B cell (primary cell): ENCODE data around the gene WDR41. TPM values are rescaled to one million over a fixed set of nuclear protein-coding genes. Genes with fewer than 3 reads are reported as not detected.

Experiments
- ATAC-seq: fragments of 200-7000 bp; cut with Tn5 transposase; one replicate; pipeline ENCODE4 v1.10.0; 2021; ENCODE audit warnings: low read depth, mild to moderate bottlenecking, moderate number of reproducible peaks, moderate library complexity
- CTCF ChIA-PET: fragments of 350-600 bp; sonication (Branson Sonifier 250); formaldehyde crosslinking; loops from one replicate; lab custom pipeline; 2021; ENCODE audit warnings: antibody characterized with exemption, inconsistent platforms; lab: Charles Lee
- POLR2A ChIA-PET: fragments of 350-600 bp; sonication (Branson Sonifier 250); formaldehyde crosslinking; loops from one replicate; lab custom pipeline; 2021; ENCODE audit warnings: antibody characterized with exemption; lab: Charles Lee
- DNase-seq: peaks from one replicate; pipeline ENCODE4 v3.0.0; 2013
- H2AFZ ChIP-seq: 2 replicates; pipeline ENCODE4 v1.6.1; 2012; ENCODE audit warnings: mild to moderate bottlenecking, low read depth, low read length; ENCODE audit not compliant: insufficient read depth, poor library complexity, severe bottlenecking
- H3K27ac ChIP-seq, 2 donors: 1 replicate in 1 of 2; 2 replicates in 1 of 2; pipeline ENCODE4 v1.5.1; 2012 to 2013; ENCODE audit warnings: low read length in 2 of 2, mild to moderate bottlenecking in 2 of 2, moderate library complexity in 1 of 2
- H3K27me3 ChIP-seq, 4 experiments: fragments of 200-600 bp in 1 of 4; sonication (generic) in 1 of 4; replicated peaks in 1 of 4; 1 replicate in 2 of 4; 2 replicates in 2 of 4; pipeline versions ENCODE4 v1.6.1 to v1.7.0; 2013 to 2016; ENCODE audit warnings: low read length in 3 of 4, mild to moderate bottlenecking in 2 of 4, mixed read lengths in 1 of 4, moderate library complexity in 1 of 4; ENCODE audit not compliant: insufficient read depth in 4 of 4, control insufficient read depth in 3 of 4; ENCODE audit errors: control extremely low read depth in 1 of 4
- H3K36me3 ChIP-seq, 2 experiments: replicated peaks in 1 of 2; 1 replicate in 1 of 2; 2 replicates in 1 of 2; pipeline versions ENCODE4 v1.6.1 to v1.7.1; 2013; ENCODE audit warnings: low read length in 1 of 2; ENCODE audit not compliant: insufficient read depth in 2 of 2, control insufficient read depth in 1 of 2; ENCODE audit errors: control extremely low read depth in 1 of 2, extremely low read depth in 1 of 2
- H3K4me1 ChIP-seq, 2 donors: fragments of 200-600 bp in 1 of 2; sonication (generic) in 1 of 2; 1 replicate in 1 of 2; 2 replicates in 1 of 2; pipeline versions ENCODE4 v1.5.1 to v1.6.1; 2013 to 2017; ENCODE audit warnings: low read length in 2 of 2; ENCODE audit not compliant: control insufficient read depth in 2 of 2, insufficient read depth in 2 of 2
- H3K4me2 ChIP-seq: replicated peaks from 2 replicates; pipeline ENCODE3; 2012; ENCODE audit warnings: mild to moderate bottlenecking, low read depth, low read length; ENCODE audit not compliant: poor library complexity, severe bottlenecking
- H3K4me3 ChIP-seq, 5 experiments: fragments of 200-600 bp in 1 of 5; sonication (generic) in 1 of 5; 1 replicate in 3 of 5; 2 replicates in 2 of 5; pipeline versions ENCODE4 v1.5.1 to v1.7.0; 2011 to 2016; ENCODE audit warnings: low read length in 4 of 5, mild to moderate bottlenecking in 4 of 5, low read depth in 2 of 5, control low read depth in 1 of 5, moderate library complexity in 1 of 5; ENCODE audit not compliant: insufficient read depth in 1 of 5; ENCODE audit errors: control extremely low read depth in 1 of 5, extremely low read depth in 1 of 5
- H3K79me2 ChIP-seq: fragments of 200-600 bp; sonication (generic); one replicate; pipeline ENCODE4 v1.6.0; 2016; ENCODE audit warnings: low read length; ENCODE audit not compliant: control insufficient read depth, insufficient read depth
- H3K9ac ChIP-seq: fragments of 200-600 bp; sonication (generic); 2 replicates; pipeline ENCODE4 v1.6.1; 2017; ENCODE audit warnings: mild to moderate bottlenecking, low read length, moderate library complexity
- H3K9me3 ChIP-seq, 3 donors: one replicate each; pipeline versions ENCODE4 v1.6.1 to v1.7.1; 2013; ENCODE audit warnings: low read length in 2 of 3; ENCODE audit not compliant: control insufficient read depth in 2 of 3, insufficient read depth in 1 of 3; ENCODE audit errors: control extremely low read depth in 1 of 3
- H4K20me1 ChIP-seq: 2 replicates; pipeline ENCODE4 v1.6.0; 2012; ENCODE audit warnings: mild to moderate bottlenecking, low read length; ENCODE audit not compliant: insufficient read depth, control insufficient read depth, poor library complexity, severe bottlenecking
- H3K27ac Mint-ChIP-seq: one replicate; pipeline ENCODE4 v1.8.0; 2021; ENCODE audit warnings: mixed read lengths
- H3K27me3 Mint-ChIP-seq: one replicate; pipeline ENCODE4 v1.8.0; 2021; ENCODE audit warnings: mixed read lengths
- H3K4me1 Mint-ChIP-seq: one replicate; pipeline ENCODE4 v1.8.0; 2021; ENCODE audit warnings: mixed read lengths
- H3K4me3 Mint-ChIP-seq: one replicate; pipeline ENCODE4 v1.8.0; 2021; ENCODE audit warnings: mixed read lengths
- H3K9me3 Mint-ChIP-seq: one replicate; pipeline ENCODE4 v1.8.0; 2022; ENCODE audit warnings: mixed read lengths; ENCODE audit not compliant: insufficient read depth
- CTCF ChIP-seq: fragments of 200-600 bp; IDR thresholded peaks from one replicate; pipeline ENCODE4 v1.8.0; 2022; ENCODE audit warnings: antibody characterized with exemption, mild to moderate bottlenecking
- EZH2 ChIP-seq: IDR thresholded peaks from 2 replicates; pipeline ENCODE4 v1.6.1; 2012; ENCODE audit warnings: borderline replicate concordance, low read depth, mild to moderate bottlenecking, moderate library complexity, low read length; ENCODE audit not compliant: insufficient read depth, poor library complexity, severe bottlenecking
- WGBS: methylation state at CpG from one replicate; pipeline ENCODE4 v1.1.5; 2013; ENCODE audit warnings: missing lambda C conversion rate; ENCODE audit not compliant: insufficient coverage; 5-methylcytosine and 5-hydroxymethylcytosine counted together
- intact Hi-C: fragments of 100-400 bp; cut with micrococcal nuclease; formaldehyde crosslinking; loops from one replicate; pipeline ENCODE4 v1.10.0; 2022
- polyA minus RNA-seq: library from RNA; depleted of rRNA, polyadenylated mRNA; stranded (reverse); fragments of >200 nt; gene quantifications from 2 replicates; pipeline ENCODE4 v1.2.3, GENCODE V29; 2012
- polyA plus RNA-seq: library from polyadenylated mRNA; depleted of rRNA; stranded (reverse); fragments of >200 nt; gene quantifications from 2 replicates; pipeline ENCODE4 v1.2.3, GENCODE V29; 2012
- total RNA-seq, 2 donors: library from RNA; stranded (reverse); fragments of 120-200 nt in 1 of 2; gene quantifications; 1 replicate in 1 of 2; 2 replicates in 1 of 2; pipeline versions ENCODE4 v1.2.3 to v1.2.4, GENCODE V29; 2013 to 2022

WDR41 gene
- total RNA-seq (30.6 and 36.3 TPM in 2 replicates), polyA plus RNA-seq (9.0 and 9.9 TPM in 2 replicates), polyA minus RNA-seq (10.7 and 18.9 TPM in 2 replicates)
- 34.4 TPM for total RNA-seq (2013)

GRCh38 chr5:77491783-77492652, at the start of gene WDR41:
Gene WDR41, minus strand, starts transcription at chr5:77492316. Its CDS starts 96 bp downstream, at chr5:77492220.
- CTCF ChIA-PET = interaction anchor here (0.7 to 2.6 kb wide), 18 partner anchors 9 to 1981 kb away, joined by 3 to 17 read pairs (median 4); partner anchors contain the start of gene CERT1
- Mint-ChIP-seq H3K4me3 (peak within 1 kb of the TSS; percentile 95), H3K4me1 (peaks cover 20% of the 10 kb centered on the region), H3K27me3 (peaks cover 6% of the 10 kb centered on the region), H3K27ac (peak within 1 kb of the TSS; percentile 97), H3K9me3 (no peaks in the 10 kb centered on the region)
- peak; percentile 93 for DNase-seq
- intact Hi-C loops = loop anchor here (1.0 to 10.0 kb wide), 10 partner anchors 133 to 1745 kb away; partner anchors contain the start of genes AGGF1, AP3B1, F2R and JMY
- Histone ChIP-seq H2AFZ (peak within 1 kb of the TSS; percentile 100), H3K4me2 (peak within 1 kb of the TSS; percentile 85), H4K20me1 (no peaks in the 10 kb centered on the region), H3K9me3 (no peaks in the 10 kb centered on the region), H3K4me1 (peaks cover 5 to 6% of the 10 kb centered on the region in 2 donors), H3K9ac (peak within 1 kb of the TSS; percentile 97), H3K4me3 (peak within 1 kb of the TSS; percentile 60 to 98 (median 95)), H3K27me3 (no peaks in the 10 kb centered on the region), H3K27ac (peak within 1 kb of the TSS; percentile 71 to 88), H3K79me2 (peaks cover 12% of the 10 kb centered on the region), H3K36me3 (peaks cover 0 to 3% of the 10 kb centered on the region in 2 experiments)
- under 1% methylated on average over 88 of the region's 90 CpGs for WGBS
- POLR2A ChIA-PET = interaction anchor here (1.3 to 1.4 kb wide), 2 partner anchors 462 to 1493 kb away, joined by 3 to 4 read pairs; partner anchors contain the start of genes AGGF1 and ARSB
- peak; percentile 85 for ATAC-seq
- TF ChIP-seq EZH2 = no peak
- peak; percentile 92 for TF ChIP-seq CTCF
